ENCODE data around the gene LMF1.

DNA sequence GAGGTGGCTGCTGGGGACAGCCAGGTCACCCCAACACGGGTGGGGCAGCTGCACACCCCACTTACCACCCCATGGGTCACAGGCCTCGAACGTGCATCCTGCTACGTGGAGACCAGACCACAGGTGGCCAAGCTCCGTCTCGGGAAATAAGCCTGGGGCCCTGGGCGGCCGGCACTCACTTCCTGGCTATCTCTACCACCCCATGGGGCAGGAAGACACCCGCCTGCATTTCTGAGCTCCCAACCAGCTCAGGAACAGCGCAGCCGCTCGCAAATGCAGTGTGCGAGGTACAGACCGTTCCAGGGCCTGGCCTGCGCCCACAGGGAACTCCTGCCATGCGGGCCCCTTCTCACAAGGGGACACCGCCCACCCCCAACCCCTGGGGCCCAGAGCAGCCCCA, 165.3 kb downstream of the LMF1 start:
- TF ChIP-seq, protein P1, sequence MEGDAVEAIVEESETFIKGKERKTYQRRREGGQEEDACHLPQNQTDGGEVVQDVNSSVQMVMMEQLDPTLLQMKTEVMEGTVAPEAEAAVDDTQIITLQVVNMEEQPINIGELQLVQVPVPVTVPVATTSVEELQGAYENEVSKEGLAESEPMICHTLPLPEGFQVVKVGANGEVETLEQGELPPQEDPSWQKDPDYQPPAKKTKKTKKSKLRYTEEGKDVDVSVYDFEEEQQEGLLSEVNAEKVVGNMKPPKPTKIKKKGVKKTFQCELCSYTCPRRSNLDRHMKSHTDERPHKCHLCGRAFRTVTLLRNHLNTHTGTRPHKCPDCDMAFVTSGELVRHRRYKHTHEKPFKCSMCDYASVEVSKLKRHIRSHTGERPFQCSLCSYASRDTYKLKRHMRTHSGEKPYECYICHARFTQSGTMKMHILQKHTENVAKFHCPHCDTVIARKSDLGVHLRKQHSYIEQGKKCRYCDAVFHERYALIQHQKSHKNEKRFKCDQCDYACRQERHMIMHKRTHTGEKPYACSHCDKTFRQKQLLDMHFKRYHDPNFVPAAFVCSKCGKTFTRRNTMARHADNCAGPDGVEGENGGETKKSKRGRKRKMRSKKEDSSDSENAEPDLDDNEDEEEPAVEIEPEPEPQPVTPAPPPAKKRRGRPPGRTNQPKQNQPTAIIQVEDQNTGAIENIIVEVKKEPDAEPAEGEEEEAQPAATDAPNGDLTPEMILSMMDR (IDR thresholded peaks at IDR 0.05): no peak
- TF ChIP-seq POLR2AphosphoS5 (IDR thresholded peaks at IDR 0.05) (no peak), EP300 (IDR thresholded peaks at IDR 0.05) (no peak), POLR2A (IDR thresholded peaks at IDR 0.05) (no peak)

Measured in upper lobe of left lung (tissue), 4 donors.